ENCODE measurements around the gene UGT3A2.

- TF ChIP-seq PATZ1 (CRISPR knock-in tag; IDR thresholded peaks at IDR 0.05; ENCODE audit: borderline replicate concordance) (no peak), TOX (CRISPR knock-in tag; IDR thresholded peaks at IDR 0.05; ENCODE audit: borderline replicate concordance) (no peak), CSRNP3 (CRISPR knock-in tag; IDR thresholded peaks at IDR 0.05) (no peak), ZFP3 (CRISPR knock-in tag; IDR thresholded peaks at IDR 0.05) (no peak), ZNF565 (CRISPR knock-in tag; conservative IDR thresholded peaks at IDR 0.05; ENCODE audit: low read depth) (no peak), RARB (CRISPR knock-in tag; IDR thresholded peaks at IDR 0.05) (no peak), GLIS3 (CRISPR knock-in tag; IDR thresholded peaks at IDR 0.05) (no peak), CSDC2 (CRISPR knock-in tag; IDR thresholded peaks at IDR 0.05) (no peak), CREB5 (CRISPR knock-in tag; IDR thresholded peaks at IDR 0.05; ENCODE audit: low read depth) (no peak), BACH2 (CRISPR knock-in tag; IDR thresholded peaks at IDR 0.05; ENCODE audit: borderline replicate concordance) (no peak), TSHZ2 (CRISPR knock-in tag; IDR thresholded peaks at IDR 0.05) (no peak), ZFP30 (CRISPR knock-in tag; IDR thresholded peaks at IDR 0.05) (no peak), SNAI2 (CRISPR knock-in tag; IDR thresholded peaks at IDR 0.05) (no peak), ESRRG (CRISPR knock-in tag; IDR thresholded peaks at IDR 0.05) (no peak)
These were observed 78.9 kb downstream of the UGT3A2 start for GRCh38 chr5:35987776-35988175.

Data from SK-N-SH treated with all-trans-retinoic acid at 6 μM for 48 hours (cell line).